Colonic mucosa (tissue), 4 donors: ENCODE results near the gene RLBP1. TPM values are rescaled to one million over a fixed set of nuclear protein-coding genes. Genes with fewer than 3 reads are reported as not detected.

Experiments
- DNase-seq: peaks from one replicate; pipeline ENCODE4 v3.0.0-alpha.2; 2020
- H3K27ac ChIP-seq: fragments of 200-600 bp; one replicate; pipeline ENCODE4 v1.8.0; 2021
- H3K27me3 ChIP-seq: fragments of 200-600 bp; one replicate; pipeline ENCODE4 v1.8.0; 2021
- H3K36me3 ChIP-seq: fragments of 200-600 bp; one replicate; pipeline ENCODE4 v1.8.0; 2021
- H3K4me1 ChIP-seq: fragments of 200-600 bp; one replicate; pipeline ENCODE4 v1.8.0; 2021; ENCODE audit warnings: mild to moderate bottlenecking
- H3K4me3 ChIP-seq: fragments of 200-600 bp; one replicate; pipeline ENCODE4 v1.8.0; 2021
- H3K9ac ChIP-seq, 2 donors: one replicate each; pipeline ENCODE4 v1.7.0; 2013; ENCODE audit warnings: control low read depth in 2 of 2, low read depth in 2 of 2, low read length in 2 of 2
- H3K9me3 ChIP-seq: fragments of 200-600 bp; one replicate; pipeline ENCODE4 v1.8.0; 2021
- intact Hi-C: fragments of 100-400 bp; cut with DNase I; formaldehyde crosslinking; loops from one replicate; pipeline ENCODE4 v1.14.1; 2022
- total RNA-seq, 2 donors: library from RNA; stranded (reverse); fragmentation: NEBNext Ultra II Directional in 1 of 2; extraction: Animal tissue kit (Norgen Biotek cat#: 25700) in 1 of 2; gene quantifications; one replicate each; pipeline ENCODE4 v1.2.1, GENCODE V29; 2021
- TF ChIP-seq, protein P1 (sequence below): fragments of 200-600 bp; IDR thresholded peaks from one replicate; pipeline ENCODE4 v1.8.0; 2022; ENCODE audit warnings: antibody characterized with exemption, mild to moderate bottlenecking
- donor health status: healthy.
- donor health status: DM: no; HTN: no; CAD: no.
- donor health status: DM: no; HTN: no; CAD: no.

RLBP1 gene
- total RNA-seq, 2 donors from 2014 or later: not detected

DNA sequence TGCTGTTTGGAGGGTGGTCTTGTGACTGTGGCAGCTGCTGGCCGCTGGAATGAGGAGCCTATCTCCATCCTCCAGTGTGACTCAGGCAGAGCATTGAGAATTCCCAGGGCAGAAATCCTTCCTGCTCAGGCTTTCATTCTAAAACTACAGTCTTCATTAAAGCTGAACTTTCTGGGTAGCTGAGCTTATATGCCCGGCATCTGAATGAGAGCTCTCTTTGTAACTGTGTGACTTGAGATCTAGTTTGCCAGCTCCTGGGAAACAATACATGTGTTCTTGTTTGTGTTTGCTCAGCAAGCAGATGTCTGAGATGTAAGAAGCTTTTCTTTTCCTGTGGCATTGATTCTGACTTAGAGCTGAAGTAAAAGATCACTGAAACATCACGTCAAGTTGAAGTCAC lies 22.4 kb downstream of the RLBP1 start:
- Histone ChIP-seq H3K9ac (no peak overlapping the region), H3K27ac (no peak overlapping the region), H3K4me1 (peaks cover 8% of the 10 kb centered on the region), H3K36me3 (no peaks in the 10 kb centered on the region), H3K9me3 (no peaks in the 10 kb centered on the region), H3K27me3 (no peaks in the 10 kb centered on the region), H3K4me3 (no peak overlapping the region)
- TF ChIP-seq, protein P1, sequence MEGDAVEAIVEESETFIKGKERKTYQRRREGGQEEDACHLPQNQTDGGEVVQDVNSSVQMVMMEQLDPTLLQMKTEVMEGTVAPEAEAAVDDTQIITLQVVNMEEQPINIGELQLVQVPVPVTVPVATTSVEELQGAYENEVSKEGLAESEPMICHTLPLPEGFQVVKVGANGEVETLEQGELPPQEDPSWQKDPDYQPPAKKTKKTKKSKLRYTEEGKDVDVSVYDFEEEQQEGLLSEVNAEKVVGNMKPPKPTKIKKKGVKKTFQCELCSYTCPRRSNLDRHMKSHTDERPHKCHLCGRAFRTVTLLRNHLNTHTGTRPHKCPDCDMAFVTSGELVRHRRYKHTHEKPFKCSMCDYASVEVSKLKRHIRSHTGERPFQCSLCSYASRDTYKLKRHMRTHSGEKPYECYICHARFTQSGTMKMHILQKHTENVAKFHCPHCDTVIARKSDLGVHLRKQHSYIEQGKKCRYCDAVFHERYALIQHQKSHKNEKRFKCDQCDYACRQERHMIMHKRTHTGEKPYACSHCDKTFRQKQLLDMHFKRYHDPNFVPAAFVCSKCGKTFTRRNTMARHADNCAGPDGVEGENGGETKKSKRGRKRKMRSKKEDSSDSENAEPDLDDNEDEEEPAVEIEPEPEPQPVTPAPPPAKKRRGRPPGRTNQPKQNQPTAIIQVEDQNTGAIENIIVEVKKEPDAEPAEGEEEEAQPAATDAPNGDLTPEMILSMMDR: no peak
- intact Hi-C loops: no loop called here
- DNase-seq: no peak

- H3K27me3 ChIP-seq: no peaks in the 10 kb centered on the region
- peaks cover 8% of the 10 kb centered on the region for H3K4me1 ChIP-seq
- intact Hi-C loops: no loop called here
- no peaks in the 10 kb centered on the region for H3K36me3 ChIP-seq
- TF ChIP-seq, protein P1: no peak
- no peak overlapping the region for H3K27ac ChIP-seq
- H3K9ac ChIP-seq: no peak overlapping the region
- no peaks in the 10 kb centered on the region for H3K9me3 ChIP-seq
- no peak for DNase-seq
- no peak overlapping the region for H3K4me3 ChIP-seq
Measured at GRCh38 chr15:89198196-89198595, 23.2 kb downstream of the RLBP1 start.

- Histone ChIP-seq H3K36me3 (no peaks in the 10 kb centered on the region), H3K27ac (no peak overlapping the region)
Measured at GRCh38 chr15:89197503-89197971, 23.8 kb downstream of the RLBP1 start.

GRCh38 chr15:89196994-89197393 lies 24.4 kb downstream of the RLBP1 start:
- no peaks in the 10 kb centered on the region for H3K36me3 ChIP-seq
- no peak overlapping the region for H3K27ac ChIP-seq
- TF ChIP-seq, protein P1: no peak
- no peaks in the 10 kb centered on the region for H3K9me3 ChIP-seq
- intact Hi-C loops: no loop called here
- no peaks in the 10 kb centered on the region for H3K27me3 ChIP-seq
- H3K4me1 ChIP-seq: peaks cover 8% of the 10 kb centered on the region
- H3K9ac ChIP-seq: no peak overlapping the region
- DNase-seq: peak; percentile 59
- H3K4me3 ChIP-seq: no peak overlapping the region

More at GRCh38 chr15:89197503-89197971, 23.8 kb downstream of the RLBP1 start:
- no peak overlapping the region for H3K4me3 ChIP-seq
- TF ChIP-seq, protein P1: no peak
- intact Hi-C loops: no loop called here
- no peak overlapping the region for H3K9ac ChIP-seq
- no peaks in the 10 kb centered on the region for H3K27me3 ChIP-seq
- DNase-seq: peak; percentile 68
- H3K9me3 ChIP-seq: no peaks in the 10 kb centered on the region
- peaks cover 8% of the 10 kb centered on the region for H3K4me1 ChIP-seq

GRCh38 chr15:89196241-89196640 lies 25.1 kb downstream of the RLBP1 start:
- no peak for DNase-seq
- TF ChIP-seq, protein P1: no peak
- H3K9ac ChIP-seq: no peak overlapping the region
- no peak overlapping the region for H3K27ac ChIP-seq
- no peak overlapping the region for H3K4me3 ChIP-seq
- H3K27me3 ChIP-seq: no peaks in the 10 kb centered on the region
- no peaks in the 10 kb centered on the region for H3K9me3 ChIP-seq
- intact Hi-C loops: no loop called here
- no peaks in the 10 kb centered on the region for H3K36me3 ChIP-seq
- peaks cover 8% of the 10 kb centered on the region for H3K4me1 ChIP-seq
